Fibroblast of pulmonary artery (primary cell): ENCODE measurements around the gene WARS2.
A peak's percentile ranks its signal among the peaks of the same experiment; 100 is the strongest.

Experiments used
- DNase-seq: peaks from one replicate; pipeline ENCODE4 v3.0.0-alpha.2; 2010; ENCODE audit warnings: low read depth
- H3K4me3 ChIP-seq: replicated peaks from 2 replicates; pipeline ENCODE4 v1.5.1; 2011; ENCODE audit warnings: low read depth, mild to moderate bottlenecking, control low read depth, low read length, moderate library complexity
- TF ChIP-seq, protein P1 (sequence below): IDR thresholded peaks from 2 replicates; pipeline ENCODE4 v1.5.1; 2011; ENCODE audit warnings: mild to moderate bottlenecking, control low read depth, low read length, inconsistent platforms; ENCODE audit errors: missing control alignments

WARS2 gene

GRCh38 chr1:119090250-119090649 is 50.2 kb downstream of the WARS2 start:
- no peak overlapping the region for H3K4me3 ChIP-seq
- TF ChIP-seq, protein P1, sequence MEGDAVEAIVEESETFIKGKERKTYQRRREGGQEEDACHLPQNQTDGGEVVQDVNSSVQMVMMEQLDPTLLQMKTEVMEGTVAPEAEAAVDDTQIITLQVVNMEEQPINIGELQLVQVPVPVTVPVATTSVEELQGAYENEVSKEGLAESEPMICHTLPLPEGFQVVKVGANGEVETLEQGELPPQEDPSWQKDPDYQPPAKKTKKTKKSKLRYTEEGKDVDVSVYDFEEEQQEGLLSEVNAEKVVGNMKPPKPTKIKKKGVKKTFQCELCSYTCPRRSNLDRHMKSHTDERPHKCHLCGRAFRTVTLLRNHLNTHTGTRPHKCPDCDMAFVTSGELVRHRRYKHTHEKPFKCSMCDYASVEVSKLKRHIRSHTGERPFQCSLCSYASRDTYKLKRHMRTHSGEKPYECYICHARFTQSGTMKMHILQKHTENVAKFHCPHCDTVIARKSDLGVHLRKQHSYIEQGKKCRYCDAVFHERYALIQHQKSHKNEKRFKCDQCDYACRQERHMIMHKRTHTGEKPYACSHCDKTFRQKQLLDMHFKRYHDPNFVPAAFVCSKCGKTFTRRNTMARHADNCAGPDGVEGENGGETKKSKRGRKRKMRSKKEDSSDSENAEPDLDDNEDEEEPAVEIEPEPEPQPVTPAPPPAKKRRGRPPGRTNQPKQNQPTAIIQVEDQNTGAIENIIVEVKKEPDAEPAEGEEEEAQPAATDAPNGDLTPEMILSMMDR, result no peak
- DNase-seq, result no peak

DNA sequence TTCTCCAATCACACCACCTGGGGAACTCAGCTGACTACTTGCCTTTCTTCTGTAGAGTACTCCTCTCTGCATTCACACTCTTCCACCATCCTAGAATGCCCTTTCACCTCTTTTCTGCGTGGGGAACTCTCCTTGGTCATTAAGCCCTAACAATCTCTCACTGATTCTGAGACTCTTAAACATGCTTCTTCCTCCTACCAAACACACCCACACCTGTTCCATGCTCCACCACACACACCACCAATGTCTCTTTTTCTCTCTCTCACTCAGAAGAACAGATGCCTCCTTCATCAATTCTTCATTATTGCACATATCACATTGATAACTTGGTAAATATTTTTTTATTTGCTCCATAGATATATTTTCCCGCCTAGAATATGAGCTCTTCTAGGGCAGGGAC is 53.6 kb downstream of the WARS2 start:
- TF ChIP-seq, protein P1, result no peak
- H3K4me3 ChIP-seq, result no peak overlapping the region
- no peak for DNase-seq

GRCh38 chr1:119084798-119085197 is 55.7 kb downstream of the WARS2 start:
- TF ChIP-seq, protein P1, result no peak
- H3K4me3 ChIP-seq, result no peak overlapping the region
- DNase-seq, result no peak

DNA sequence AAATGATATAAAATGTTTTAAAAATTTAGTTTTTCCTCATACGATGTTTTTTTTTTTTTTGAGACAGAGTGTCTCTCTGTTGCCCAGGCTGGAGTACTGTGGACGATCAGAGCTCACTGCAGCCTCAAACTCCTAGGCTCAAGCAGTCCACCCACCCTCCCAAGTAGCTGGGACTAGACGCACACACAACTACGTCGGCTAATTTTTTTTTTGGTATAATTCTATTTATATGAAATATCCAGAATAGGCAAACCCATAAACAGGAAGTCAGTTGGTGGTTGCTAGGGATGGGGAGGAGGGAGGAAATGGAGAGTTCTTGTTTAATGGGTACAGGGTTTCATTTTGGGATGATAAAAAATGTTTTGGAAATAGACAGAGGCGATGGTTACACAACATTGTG is 56.5 kb downstream of the WARS2 start:
- TF ChIP-seq, protein P1, result no peak
- H3K4me3 ChIP-seq, result no peak overlapping the region
- no peak for DNase-seq

DNA sequence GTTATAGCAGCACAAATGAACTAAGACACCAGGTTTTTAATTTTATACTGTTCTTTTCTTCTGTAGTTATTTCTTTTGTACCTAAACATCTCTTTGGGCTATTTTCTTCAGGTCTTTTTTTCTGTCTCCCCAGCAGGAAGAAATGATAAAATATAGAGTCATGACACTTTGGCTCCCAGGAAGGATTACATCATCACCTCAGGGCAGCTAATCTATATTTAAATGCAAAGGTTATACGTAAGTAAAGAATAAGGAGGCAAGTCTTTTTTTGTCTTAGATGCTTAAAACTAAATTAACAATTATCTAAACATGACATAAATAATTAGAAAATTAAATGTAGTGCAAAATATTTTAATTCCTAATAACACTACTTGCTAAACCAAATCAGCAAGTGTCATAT is 57.0 kb downstream of the WARS2 start:
- no peak overlapping the region for H3K4me3 ChIP-seq
- TF ChIP-seq, protein P1, result no peak
- no peak for DNase-seq

- TF ChIP-seq, protein P1, result no peak
- no peak for DNase-seq
- H3K4me3 ChIP-seq, result no peak overlapping the region
Observed at GRCh38 chr1:119081700-119082099, 58.8 kb downstream of the WARS2 start.

GRCh38 chr1:119081267-119081666 is 59.2 kb downstream of the WARS2 start:
- TF ChIP-seq, protein P1, result no peak
- DNase-seq, result peak; percentile 48
- no peak overlapping the region for H3K4me3 ChIP-seq
